H54 (cell line): ENCODE data around the gene ERF.

Experiments
- DNase-seq: peaks from one replicate; pipeline ENCODE4 v3.0.0; 2011; ENCODE audit warnings: low spot score, mixed read lengths; ENCODE audit not compliant: insufficient read length
- FAIRE-seq: peaks from 3 replicates; lab custom pipeline; 2011; peaks lifted over from hg19 to GRCh38; lab: Jason Lieb, UNC
- POLR2A ChIP-seq: IDR thresholded peaks from 2 replicates; pipeline ENCODE4 v1.6.1; 2011; ENCODE audit warnings: low read depth, mild to moderate bottlenecking, low read length

Gene ERF

DNA sequence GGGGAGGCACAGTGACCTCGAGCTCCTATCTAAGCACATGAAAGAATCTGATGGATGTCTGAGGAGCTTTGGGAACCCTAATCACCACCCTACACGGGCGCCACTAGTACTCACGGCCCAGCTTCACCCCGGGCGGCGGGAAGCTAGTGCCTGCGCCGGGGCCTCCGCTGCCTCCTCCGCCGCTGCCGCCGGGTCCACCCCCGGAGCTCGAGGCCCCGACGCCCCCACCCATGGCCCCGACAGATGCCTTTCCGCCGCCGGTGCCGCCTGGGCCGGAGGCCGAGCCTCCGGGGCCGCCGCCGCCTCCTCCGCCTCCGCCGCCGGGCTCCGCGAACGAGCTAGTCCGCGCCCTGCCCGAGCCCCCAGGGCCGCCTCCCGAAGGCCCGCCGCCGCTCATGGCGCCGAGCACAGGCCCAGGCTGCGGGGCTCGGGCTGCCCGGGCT is 12.8 kb downstream of the ERF start:
- FAIRE-seq (no peak), DNase-seq (no peak)
- no peak for TF ChIP-seq POLR2A

DNA sequence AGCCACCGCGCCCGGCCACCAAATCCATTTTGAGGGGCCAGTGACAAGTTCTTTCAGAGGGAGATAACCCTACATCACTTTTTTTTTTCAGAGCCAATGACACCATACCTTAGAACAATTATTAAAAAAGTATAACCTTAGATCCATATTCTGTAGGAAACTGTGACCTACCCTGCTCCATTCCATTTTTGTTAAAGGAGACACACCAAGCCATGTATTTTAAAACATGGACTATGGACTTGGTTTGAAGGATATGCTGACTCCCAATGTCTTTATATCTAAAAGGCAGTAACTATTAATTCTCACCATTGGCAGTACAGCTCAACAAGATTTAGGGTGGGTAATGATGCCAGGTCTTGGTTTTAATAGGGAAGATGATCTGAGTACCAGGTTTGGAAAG is 13.6 kb downstream of the ERF start:
- TF ChIP-seq POLR2A = no peak
- DNase-seq (no peak), FAIRE-seq (no peak)

DNA sequence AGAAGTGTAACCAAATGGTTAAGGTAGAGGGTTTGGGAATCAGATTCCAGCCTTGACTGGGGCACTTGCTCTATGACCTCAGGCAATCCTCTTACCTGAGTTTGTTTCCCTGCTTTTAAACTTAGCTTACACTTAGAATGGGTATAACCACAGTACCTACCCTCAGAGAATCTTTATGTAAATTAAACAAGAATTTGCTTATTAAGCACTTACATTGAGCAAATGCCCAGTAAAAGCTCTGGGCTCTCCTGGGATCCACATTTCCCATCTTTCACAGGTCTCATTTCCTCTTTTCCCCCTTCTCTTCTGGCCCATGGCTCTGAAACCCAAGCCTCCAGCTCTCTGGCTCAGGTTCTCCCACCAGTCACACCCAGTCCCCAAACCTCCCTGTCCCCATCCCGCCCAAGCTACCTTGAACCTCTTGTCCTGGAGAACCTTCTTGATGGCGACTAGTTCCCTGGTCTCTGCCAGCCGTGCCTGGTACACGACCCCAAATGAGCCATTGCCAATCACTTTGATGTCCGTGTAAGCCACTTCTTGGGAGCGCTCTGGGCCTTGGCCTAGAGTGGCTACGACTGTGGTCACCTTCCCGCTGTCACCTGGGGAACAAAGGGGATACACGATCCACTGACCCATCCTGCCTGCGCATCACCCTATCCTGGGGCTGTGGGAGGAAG is 15.2 kb downstream of the ERF start:
- no peak for FAIRE-seq
- no peak for DNase-seq
- no peak for TF ChIP-seq POLR2A

DNA sequence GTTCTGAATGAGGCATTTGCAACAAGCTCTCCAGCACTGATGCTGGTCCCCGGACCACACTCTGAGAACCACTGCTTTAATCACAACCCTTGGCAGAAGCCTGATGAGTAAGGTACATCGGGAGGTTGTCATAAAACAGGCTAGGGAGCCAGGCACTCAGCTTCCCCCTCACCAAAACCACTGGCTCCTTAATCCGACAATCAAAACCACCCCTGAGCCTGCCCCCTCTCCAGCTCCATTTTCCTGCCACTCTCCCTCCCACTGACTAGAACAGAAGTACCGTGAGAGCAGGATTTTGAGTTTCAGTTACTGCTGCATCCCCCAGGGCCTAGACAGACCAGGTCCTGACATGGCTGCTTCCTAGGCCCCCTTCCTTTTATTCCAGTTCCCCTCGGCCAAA is 19.7 kb downstream of the ERF start:
- TF ChIP-seq POLR2A = no peak
- no peak for DNase-seq
- no peak for FAIRE-seq

DNA sequence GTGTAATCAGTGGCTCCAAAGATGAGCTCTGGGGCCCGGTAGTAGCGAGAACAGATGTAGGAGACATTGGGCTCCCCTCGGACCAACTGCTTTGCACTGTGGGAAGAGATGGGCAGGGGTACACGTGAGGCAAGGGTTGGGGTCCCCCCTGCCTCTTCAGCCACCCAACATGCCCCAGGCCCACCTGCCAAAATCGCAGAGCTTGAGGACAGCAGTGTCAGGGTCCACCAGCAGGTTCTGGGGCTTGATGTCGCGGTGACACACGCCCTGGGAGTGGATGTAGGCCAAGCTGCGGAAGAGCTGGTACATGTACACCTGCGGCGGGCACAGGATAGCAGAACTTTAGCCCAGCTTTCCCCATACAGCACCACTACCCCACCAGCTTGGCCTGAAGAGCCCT is 20.6 kb downstream of the ERF start:
- no peak for DNase-seq
- no peak for FAIRE-seq
- TF ChIP-seq POLR2A = no peak

DNA sequence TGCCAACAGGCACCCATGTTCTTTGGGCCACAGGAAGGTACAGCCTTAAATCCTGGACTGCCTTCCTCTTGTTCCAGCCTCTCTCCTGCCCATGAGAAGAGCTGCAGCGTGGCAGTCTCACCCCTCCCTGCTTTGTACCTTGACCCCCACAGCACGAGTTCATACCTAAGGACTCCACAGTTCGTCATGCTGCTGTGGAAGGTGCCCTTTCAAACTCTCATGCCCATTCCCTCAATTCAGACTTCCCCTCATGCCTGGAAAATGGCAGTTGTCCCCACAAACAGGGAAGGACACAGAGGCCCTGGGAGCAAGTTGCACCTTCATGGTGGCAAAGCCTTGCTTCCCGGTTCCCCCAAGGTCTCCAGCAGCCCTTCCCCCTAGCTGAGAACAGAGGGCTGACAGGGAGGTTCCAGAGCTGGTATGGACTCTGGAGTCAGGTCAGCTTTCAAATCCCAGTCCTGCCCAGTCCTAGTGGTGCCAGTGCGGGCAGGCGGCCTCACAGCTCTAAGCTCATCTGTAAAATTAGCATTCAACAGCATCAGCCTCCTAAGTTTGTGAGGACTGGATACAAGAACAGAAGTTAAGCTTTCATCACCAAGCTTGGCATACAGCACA is 21.1 kb downstream of the ERF start:
- DNase-seq (no peak), FAIRE-seq (no peak)
- TF ChIP-seq POLR2A = no peak

DNA sequence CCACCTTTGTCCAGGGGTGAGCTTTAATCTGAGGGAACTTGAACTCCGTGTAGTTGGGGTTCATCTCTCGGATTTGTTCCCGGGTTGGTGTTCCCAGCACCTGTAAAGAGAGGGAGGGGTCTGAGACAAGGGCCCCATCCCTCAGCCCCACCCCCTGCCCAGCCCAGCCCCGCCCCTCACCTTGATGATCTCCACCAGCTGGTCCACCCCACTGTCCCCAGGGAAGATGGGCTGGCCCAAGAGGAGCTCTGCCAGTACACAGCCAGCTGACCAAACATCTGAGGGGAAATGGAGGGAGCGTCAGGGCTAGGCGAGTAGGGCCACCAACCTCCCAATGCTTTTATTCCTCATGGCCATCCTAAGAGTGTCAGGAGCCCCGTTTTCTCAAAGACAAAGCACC is 21.8 kb downstream of the ERF start:
- no peak for FAIRE-seq
- DNase-seq = no peak
- no peak for TF ChIP-seq POLR2A

DNA sequence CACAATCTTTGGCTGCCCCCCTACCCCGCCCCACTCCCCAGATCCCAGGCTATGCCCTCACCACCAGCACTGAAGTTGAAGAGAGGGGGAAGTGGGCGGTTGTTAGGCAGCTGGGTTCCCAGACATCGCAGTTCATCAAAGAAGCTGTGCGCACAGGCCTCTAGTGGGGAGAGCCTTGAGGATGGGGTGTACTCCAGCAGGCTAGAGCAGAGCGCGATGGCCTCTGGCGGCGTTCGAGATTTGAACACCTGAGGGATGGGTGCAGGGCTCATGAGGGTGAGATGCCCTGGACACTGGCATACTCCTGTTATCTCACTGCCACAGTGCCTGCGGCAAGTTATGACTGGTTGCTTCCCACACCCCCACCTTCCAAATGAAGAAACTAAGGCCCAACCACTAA is 22.5 kb downstream of the ERF start:
- TF ChIP-seq POLR2A = no peak
- FAIRE-seq (no peak), DNase-seq (no peak)

DNA sequence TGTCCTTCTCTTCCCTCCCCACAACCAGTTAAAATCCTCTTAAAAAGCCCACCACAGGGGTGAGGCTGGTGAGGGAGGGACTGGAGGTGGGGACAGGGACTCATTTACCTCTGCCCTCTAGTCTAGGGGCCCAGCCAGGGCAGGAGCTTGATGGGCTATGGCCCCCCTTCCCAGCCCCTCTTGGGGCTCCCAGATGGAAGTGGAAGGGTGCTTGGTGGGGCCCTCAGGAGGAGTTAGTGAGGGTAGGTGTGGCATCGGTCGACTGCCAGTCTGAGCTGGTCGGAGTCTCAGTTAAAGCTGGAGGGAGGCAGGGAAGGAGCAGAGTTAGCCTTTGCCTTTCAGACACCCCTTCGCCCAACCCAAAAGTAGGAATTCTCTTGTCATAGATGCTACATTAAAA is 24.4 kb downstream of the ERF start:
- no peak for TF ChIP-seq POLR2A
- FAIRE-seq (no peak), DNase-seq (no peak)

DNA sequence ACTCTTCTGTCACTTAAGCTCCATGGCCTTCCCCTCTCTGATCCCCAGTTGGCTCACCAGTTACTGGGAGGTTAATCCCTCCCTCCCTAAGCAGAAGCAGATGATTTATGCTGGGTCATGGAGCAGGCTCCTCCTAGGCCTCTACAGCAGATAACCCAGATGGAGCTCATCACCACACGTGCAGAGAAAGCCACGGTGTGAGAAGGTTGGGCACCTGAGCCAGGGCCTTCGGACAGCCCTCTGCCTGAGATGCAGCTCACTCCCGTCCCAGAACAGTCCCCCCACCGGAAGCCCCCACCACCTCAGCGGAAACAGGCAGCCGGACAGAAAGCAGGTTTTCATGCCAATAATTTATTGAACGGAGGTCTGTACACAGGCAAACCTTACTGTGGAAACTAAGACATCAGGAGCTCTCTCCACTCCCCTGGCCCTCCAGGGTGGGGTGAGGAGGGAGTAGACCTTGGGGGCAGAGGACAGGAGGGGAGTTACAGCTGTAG is 25.0 kb downstream of the ERF start:
- TF ChIP-seq POLR2A = no peak
- FAIRE-seq = no peak

DNA sequence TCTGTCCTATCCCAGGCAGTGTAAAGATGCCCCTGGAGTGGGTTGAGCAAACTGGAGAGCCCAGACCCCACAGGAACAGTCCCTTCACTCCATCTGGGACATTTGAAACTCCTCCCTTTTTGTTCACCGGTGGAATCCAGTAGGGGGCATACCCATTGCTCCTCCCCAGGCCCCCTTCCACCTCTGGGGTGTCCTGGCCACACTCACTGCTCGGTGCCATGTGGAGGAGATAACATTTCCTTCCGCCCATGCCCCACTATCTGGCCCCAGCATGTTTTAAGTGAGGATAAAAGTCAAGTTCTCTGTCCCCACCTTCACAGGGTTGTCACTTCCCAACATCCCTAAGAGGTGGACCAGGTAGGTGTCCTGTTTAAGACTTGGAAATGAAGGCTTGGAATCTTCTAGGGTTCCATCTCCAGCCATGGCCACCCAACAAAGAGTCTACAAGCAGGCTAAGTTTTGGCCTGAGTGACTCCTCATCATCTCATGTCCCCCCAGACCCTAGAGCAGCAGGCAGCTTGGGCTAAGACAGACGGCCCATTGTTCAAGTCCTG is 25.6 kb downstream of the ERF start:
- DNase-seq (no peak), FAIRE-seq (no peak)
- TF ChIP-seq POLR2A = no peak

More for the DNA sequence above, 25.0 kb downstream of the ERF start:
- no peak for DNase-seq

DNA sequence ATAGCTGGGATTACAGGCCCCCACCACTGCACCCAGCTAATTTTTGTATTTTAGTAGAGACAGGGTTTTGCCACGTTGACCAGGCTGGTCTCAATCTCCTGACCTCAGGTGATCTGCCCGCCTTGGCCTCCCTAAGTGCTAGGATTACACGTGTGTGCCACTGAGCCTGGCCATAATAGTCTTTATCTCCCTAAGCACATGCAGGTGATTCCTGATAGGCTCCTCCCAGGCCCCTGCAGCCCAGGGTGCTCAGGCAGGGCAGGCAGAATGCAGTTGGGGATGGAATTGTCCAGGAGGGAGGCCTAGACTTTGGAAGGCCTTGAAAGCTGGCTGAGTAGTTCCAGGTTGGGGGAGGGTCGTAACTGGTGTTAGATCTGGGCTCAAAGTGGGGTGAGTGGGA is 26.3 kb downstream of the ERF start:
- TF ChIP-seq POLR2A = no peak
- FAIRE-seq (no peak), DNase-seq (no peak)

DNA sequence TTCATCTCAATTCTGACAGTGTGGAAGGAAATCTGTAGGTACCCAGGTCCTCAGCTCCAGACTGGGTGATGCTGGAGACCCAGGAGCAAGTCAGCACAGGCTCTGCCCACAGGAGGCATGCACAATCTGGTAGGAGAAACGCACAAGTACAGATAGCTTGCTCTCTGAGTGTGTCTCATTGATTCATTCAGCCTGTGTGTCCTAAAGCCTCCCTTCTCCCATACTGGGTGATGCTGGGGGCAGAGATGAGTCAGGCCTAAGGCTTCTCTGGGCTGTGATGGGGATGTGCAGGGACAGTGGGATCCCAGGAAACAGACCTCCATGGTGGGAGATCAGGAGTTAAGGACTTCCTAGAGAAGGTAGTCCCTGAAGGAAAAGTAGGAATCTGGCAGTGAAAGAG is 28.0 kb downstream of the ERF start:
- FAIRE-seq (no peak), DNase-seq (no peak)
- TF ChIP-seq POLR2A = no peak

DNA sequence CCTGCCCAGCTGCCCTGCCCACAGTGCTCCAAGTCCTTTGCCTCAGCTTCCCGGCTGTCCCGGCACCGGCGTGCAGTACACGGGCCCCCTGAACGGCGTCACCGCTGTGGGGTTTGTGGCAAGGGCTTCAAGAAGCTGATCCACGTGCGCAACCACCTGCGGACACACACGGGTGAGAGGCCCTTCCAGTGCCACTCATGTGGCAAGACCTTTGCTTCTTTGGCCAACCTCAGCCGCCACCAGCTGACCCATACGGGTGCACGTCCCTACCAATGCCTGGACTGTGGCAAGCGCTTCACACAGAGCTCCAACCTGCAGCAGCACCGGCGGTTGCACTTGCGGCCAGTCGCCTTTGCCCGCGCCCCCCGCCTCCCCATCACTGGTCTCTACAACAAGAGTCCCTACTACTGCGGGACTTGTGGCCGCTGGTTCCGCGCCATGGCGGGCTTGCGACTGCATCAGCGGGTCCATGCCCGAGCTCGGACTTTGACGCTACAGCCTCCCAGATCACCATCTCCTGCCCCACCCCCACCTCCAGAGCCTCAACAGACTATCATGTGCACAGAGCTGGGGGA is 29.1 kb downstream of the ERF start:
- DNase-seq (no peak), FAIRE-seq (no peak)
- no peak for TF ChIP-seq POLR2A

DNA sequence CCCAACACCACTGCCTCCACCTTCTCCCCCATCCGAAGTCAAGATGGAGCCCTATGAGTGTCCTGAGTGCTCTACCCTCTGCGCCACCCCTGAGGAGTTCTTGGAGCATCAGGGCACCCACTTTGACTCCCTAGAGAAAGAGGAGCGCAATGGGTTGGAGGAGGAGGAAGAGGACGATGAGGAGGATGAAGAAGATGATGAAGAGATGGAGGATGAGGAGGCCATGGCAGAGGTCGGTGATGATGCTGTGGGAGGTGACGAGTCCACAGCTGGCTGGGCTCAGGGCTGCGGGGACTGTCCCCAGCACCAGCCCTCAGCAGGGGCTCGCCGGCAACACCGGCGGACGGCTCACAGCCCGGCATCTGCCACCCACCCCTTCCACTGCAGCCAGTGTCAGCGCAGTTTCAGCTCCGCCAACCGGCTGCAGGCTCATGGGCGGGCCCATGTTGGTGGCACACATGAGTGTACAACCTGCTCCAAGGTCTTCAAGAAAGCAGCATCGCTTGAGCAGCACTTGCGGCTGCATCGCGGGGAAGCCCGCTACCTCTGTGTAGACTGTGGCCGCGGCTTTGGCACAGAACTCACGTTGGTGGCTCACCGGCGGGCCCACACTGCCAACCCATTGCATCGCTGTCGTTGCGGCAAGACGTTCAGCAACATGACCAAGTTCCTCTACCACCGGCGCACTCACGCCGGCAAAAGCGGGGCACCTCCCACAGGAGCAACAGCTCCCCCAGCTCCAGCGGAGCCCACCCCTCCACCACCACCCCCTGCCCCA is 29.8 kb downstream of the ERF start:
- DNase-seq (no peak), FAIRE-seq (no peak)
- TF ChIP-seq POLR2A = no peak
